Neural cell (in vitro differentiated cells): ENCODE measurements around the gene LPIN2. TPM values are rescaled to one million over a fixed set of nuclear protein-coding genes. Genes with fewer than 3 reads are reported as not detected.
"Not testable (repeated sequence)": the region's sequence is repeated elsewhere in the genome, so short reads cannot be mapped to it uniquely, and the experiment has no call there.

Experiments used
- H2AFZ ChIP-seq: fragments of 200-600, 300-800 bp; sonication (generic), shearing (Covaris generic); 2 replicates; pipeline ENCODE4 v1.6.0; 2014; ENCODE audit warnings: low read depth, mild to moderate bottlenecking, antibody characterized with exemption, low read length, moderate library complexity
- H3F3A ChIP-seq: fragments of 200-600 bp; shearing (Covaris generic); 2 replicates; pipeline ENCODE4 v1.6.1; 2016; ENCODE audit warnings: mild to moderate bottlenecking, moderate library complexity, mixed read lengths, antibody characterized with exemption, low read length; ENCODE audit not compliant: insufficient read depth, poor library complexity, severe bottlenecking
- H3K27ac ChIP-seq: fragments of 200-600, 300-800 bp; sonication (generic), shearing (Covaris generic); 2 replicates; pipeline ENCODE4 v1.5.1; 2014; ENCODE audit warnings: mild to moderate bottlenecking, low read length, moderate library complexity
- H3K27me3 ChIP-seq: fragments of 300-800, 200-600 bp; sonication (generic), shearing (Covaris generic); 2 replicates; pipeline ENCODE4 v1.6.0; 2014; ENCODE audit warnings: mild to moderate bottlenecking, low read depth, low read length, moderate library complexity; ENCODE audit not compliant: insufficient read depth
- H3K36me3 ChIP-seq: fragments of 300-800, 200-600 bp; sonication (generic), shearing (Covaris generic); 2 replicates; pipeline ENCODE4 v1.5.1; 2014; ENCODE audit warnings: mild to moderate bottlenecking, antibody characterized with exemption, low read length, moderate library complexity; ENCODE audit not compliant: insufficient read depth
- H3K4me2 ChIP-seq: fragments of 300-800, 200-600 bp; sonication (generic), shearing (Covaris generic); 2 replicates; pipeline ENCODE4 v1.6.0; 2014; ENCODE audit warnings: mild to moderate bottlenecking, low read length
- H3K4me3 ChIP-seq: fragments of 300-800, 200-600 bp; sonication (generic), shearing (Covaris generic); 2 replicates; pipeline ENCODE4 v1.5.1; 2014; ENCODE audit warnings: mild to moderate bottlenecking, low read length, moderate library complexity
- H3K79me2 ChIP-seq: fragments of 200-600 bp; shearing (Covaris generic); replicated peaks from 2 replicates; pipeline ENCODE4 v1.6.0; 2014; ENCODE audit warnings: mild to moderate bottlenecking, low read length, moderate library complexity; ENCODE audit not compliant: insufficient read depth
- H3K9ac ChIP-seq: fragments of 300-800, 200-600 bp; sonication (generic), shearing (Covaris generic); 2 replicates; pipeline ENCODE4 v1.6.1; 2016; ENCODE audit warnings: mild to moderate bottlenecking, low read length, mixed read lengths
- H3K9me2 ChIP-seq: fragments of 200-600 bp; shearing (Covaris generic); 2 replicates; pipeline ENCODE4 v1.6.1; 2016; ENCODE audit warnings: mild to moderate bottlenecking, low read length, mixed read lengths; ENCODE audit not compliant: insufficient read depth
- H3K9me3 ChIP-seq: fragments of 200-600, 300-800 bp; sonication (generic), shearing (Covaris generic); 2 replicates; pipeline ENCODE4 v1.6.1; 2016; ENCODE audit warnings: mild to moderate bottlenecking, mixed run types, low read length, moderate library complexity, mixed read lengths
- H4K20me1 ChIP-seq: fragments of 200-600 bp; shearing (Covaris generic); 2 replicates; pipeline ENCODE4 v1.6.1; 2016; ENCODE audit warnings: mild to moderate bottlenecking, mixed run types; ENCODE audit not compliant: insufficient read depth
- CTCF ChIP-seq: fragments of 450-650 bp; IDR thresholded peaks from 2 replicates; pipeline ENCODE4 v1.5.1; 2014; ENCODE audit warnings: antibody characterized with exemption, mild to moderate bottlenecking, moderate library complexity; ENCODE audit not compliant: poor library complexity, severe bottlenecking
- EP300 ChIP-seq: fragments of 450-650 bp; conservative IDR thresholded peaks from 2 replicates; pipeline ENCODE4 v1.6.1; 2014; ENCODE audit warnings: antibody characterized with exemption, mild to moderate bottlenecking, moderate library complexity; ENCODE audit not compliant: poor library complexity, severe bottlenecking
- EZH2 ChIP-seq: fragments of 200-600, 300-800 bp; shearing (Covaris generic), sonication (generic); IDR thresholded peaks from 2 replicates; pipeline ENCODE4 v1.6.1; 2014; ENCODE audit warnings: antibody characterized with exemption, low read length, borderline replicate concordance, mild to moderate bottlenecking; ENCODE audit not compliant: insufficient read depth, poor library complexity, severe bottlenecking
- MXI1 ChIP-seq: fragments of 450-650 bp; conservative IDR thresholded peaks from 2 replicates; pipeline ENCODE4 v1.6.1; 2014; ENCODE audit warnings: antibody characterized with exemption, mild to moderate bottlenecking; ENCODE audit not compliant: poor library complexity, severe bottlenecking
- POLR2AphosphoS5 ChIP-seq: IDR thresholded peaks from 2 replicates; pipeline ENCODE4 v1.6.1; 2012
- RAD21 ChIP-seq: fragments of 450-650 bp; conservative IDR thresholded peaks from 2 replicates; pipeline ENCODE4 v1.6.1; 2014; ENCODE audit warnings: antibody characterized with exemption, mild to moderate bottlenecking, moderate library complexity
- REST ChIP-seq: IDR thresholded peaks from 2 replicates; pipeline ENCODE4 v1.6.1; 2012; ENCODE audit warnings: borderline replicate concordance
- SMC3 ChIP-seq: fragments of 450-650 bp; conservative IDR thresholded peaks from 2 replicates; pipeline ENCODE4 v1.6.1; 2014; ENCODE audit warnings: antibody characterized with exemption, mild to moderate bottlenecking, moderate library complexity; ENCODE audit not compliant: poor library complexity
- TAF1 ChIP-seq: IDR thresholded peaks from 2 replicates; pipeline ENCODE4 v1.6.1; 2012; ENCODE audit warnings: low read depth
- polyA plus RNA-seq: library from polyadenylated mRNA; depleted of rRNA; stranded (reverse); fragments of >200 nt; gene quantifications from 2 replicates; pipeline ENCODE4 v1.2.3, GENCODE V29; 2014

The LPIN2 gene
- polyA plus RNA-seq, 1 donor from 2014 or later: 14.4 TPM

GRCh38 chr18:3029215-3029952, 16.4 kb upstream of the LPIN2 start:
- Histone ChIP-seq H3K27me3 (no peaks in the 10 kb centered on the region), H3K9ac (no peak overlapping the region), H3F3A (no peaks in the 10 kb centered on the region), H3K36me3 (no peaks in the 10 kb centered on the region), H3K27ac (no peak overlapping the region), H3K4me3 (no peak overlapping the region), H3K4me2 (no peak overlapping the region), H4K20me1 (no peaks in the 10 kb centered on the region), H3K9me3 (no peaks in the 10 kb centered on the region), H3K9me2 (no peaks in the 10 kb centered on the region), H2AFZ (no peak overlapping the region), H3K79me2 (no peaks in the 10 kb centered on the region)
- no peak for TF ChIP-seq EZH2
- no peak for TF ChIP-seq EP300

GRCh38 chr18:3028115-3028514, 15.2 kb upstream of the LPIN2 start:
- not testable (repeated sequence) for H3K9ac ChIP-seq, H2AFZ ChIP-seq, H3K4me3 ChIP-seq, H3K4me2 ChIP-seq, H3K9me2 ChIP-seq, H3K27me3 ChIP-seq, H3K79me2 ChIP-seq, H3K9me3 ChIP-seq, H3K27ac ChIP-seq, H3F3A ChIP-seq, H4K20me1 ChIP-seq, H3K36me3 ChIP-seq

GRCh38 chr18:3027370-3027891, 14.5 kb upstream of the LPIN2 start:
- Histone ChIP-seq H3K36me3 (no peaks in the 10 kb centered on the region), H4K20me1 (no peaks in the 10 kb centered on the region), H3K27ac (no peak overlapping the region), H3K79me2 (no peaks in the 10 kb centered on the region), H3K9me2 (no peaks in the 10 kb centered on the region), H3K9me3 (no peaks in the 10 kb centered on the region), H3K27me3 (no peaks in the 10 kb centered on the region), H3K4me2 (no peak overlapping the region), H3K9ac (no peak overlapping the region), H3K4me3 (no peak overlapping the region), H2AFZ (no peak overlapping the region), H3F3A (no peaks in the 10 kb centered on the region)
- no peak for TF ChIP-seq POLR2AphosphoS5
- no peak for TF ChIP-seq MXI1
- no peak for TF ChIP-seq TAF1
- TF ChIP-seq SMC3: no peak
- no peak for TF ChIP-seq EP300
- no peak for TF ChIP-seq RAD21
- no peak for TF ChIP-seq REST
- TF ChIP-seq CTCF: no peak
- TF ChIP-seq EZH2: no peak
